Subcutaneous abdominal adipose tissue (tissue), 5 donors: ENCODE data around the gene ATP11C.
A peak's percentile ranks its signal among the peaks of the same experiment; 100 is the strongest.

Experiments
- H3K27ac ChIP-seq: one replicate; pipeline ENCODE4 v1.7.0; 2013; ENCODE audit warnings: low read depth, mild to moderate bottlenecking, inconsistent platforms, low read length, moderate library complexity
- H3K27me3 ChIP-seq, 5 donors: one replicate each; pipeline ENCODE4 v1.7.0; 2013; ENCODE audit warnings: low read length in 5 of 5, inconsistent platforms in 1 of 5; ENCODE audit not compliant: control insufficient read depth in 5 of 5, insufficient read depth in 4 of 5
- H3K36me3 ChIP-seq, 5 donors: one replicate each; pipeline ENCODE4 v1.7.0; 2013; ENCODE audit warnings: low read length in 5 of 5; ENCODE audit not compliant: control insufficient read depth in 5 of 5, insufficient read depth in 5 of 5
- H3K4me1 ChIP-seq, 5 donors: one replicate each; pipeline ENCODE4 v1.7.0; 2013; ENCODE audit warnings: low read length in 5 of 5, mild to moderate bottlenecking in 3 of 5, moderate library complexity in 1 of 5; ENCODE audit not compliant: control insufficient read depth in 5 of 5, insufficient read depth in 5 of 5
- H3K4me3 ChIP-seq, 5 donors: one replicate each; pipeline ENCODE4 v1.7.0; 2013; ENCODE audit warnings: low read length in 5 of 5, low read depth in 1 of 5
- H3K9ac ChIP-seq, 5 donors: one replicate each; pipeline ENCODE4 v1.7.0; 2013; ENCODE audit warnings: low read length in 5 of 5, mild to moderate bottlenecking in 4 of 5, moderate library complexity in 3 of 5
- H3K9me3 ChIP-seq, 5 donors: one replicate each; pipeline ENCODE4 v1.7.0; 2013; ENCODE audit warnings: low read length in 5 of 5; ENCODE audit not compliant: control insufficient read depth in 5 of 5
- donor health status: healthy.
- donor health status: healthy.
- donor health status: healthy.
- donor health status: healthy.
- donor health status: healthy.

ATP11C gene

DNA sequence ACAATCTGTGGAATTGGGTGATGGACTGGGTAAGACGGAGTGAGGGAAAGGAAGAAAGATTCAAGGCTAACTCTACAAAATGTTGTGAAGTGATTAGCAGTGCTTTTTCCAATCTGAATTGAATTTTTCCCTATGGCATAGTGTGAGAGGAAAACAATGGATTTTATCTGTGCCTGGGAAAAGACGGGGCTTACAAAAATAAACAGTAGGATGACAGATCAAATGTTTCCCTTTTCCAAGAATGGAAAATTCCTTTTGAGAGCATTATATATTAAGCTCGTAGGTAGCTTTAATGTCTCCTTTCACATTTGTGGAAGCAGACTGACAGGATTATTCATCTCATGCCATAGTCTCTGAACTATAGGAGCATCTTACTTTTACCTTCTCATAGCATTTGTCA, 27.8 kb downstream of the ATP11C start:
- Histone ChIP-seq H3K27me3 (peaks cover 0 to 2% (median 0%) of the 10 kb centered on the region in 5 donors), H3K9me3 (no peaks in the 10 kb centered on the region), H3K27ac (no peak overlapping the region), H3K9ac (no peak overlapping the region), H3K4me3 (no peak overlapping the region), H3K36me3 (no peaks in the 10 kb centered on the region), H3K4me1 (peaks cover 0 to 3% (median 0%) of the 10 kb centered on the region in 5 donors)

GRCh38 chrX:139903210-139903609, 29.6 kb downstream of the ATP11C start:
- Histone ChIP-seq H3K36me3 (no peaks in the 10 kb centered on the region), H3K27ac (no peak overlapping the region), H3K9ac (no peak overlapping the region), H3K4me1 (no peaks in the 10 kb centered on the region), H3K4me3 (no peak overlapping the region), H3K9me3 (no peaks in the 10 kb centered on the region), H3K27me3 (peaks cover 0 to 2% (median 0%) of the 10 kb centered on the region in 5 donors)

DNA sequence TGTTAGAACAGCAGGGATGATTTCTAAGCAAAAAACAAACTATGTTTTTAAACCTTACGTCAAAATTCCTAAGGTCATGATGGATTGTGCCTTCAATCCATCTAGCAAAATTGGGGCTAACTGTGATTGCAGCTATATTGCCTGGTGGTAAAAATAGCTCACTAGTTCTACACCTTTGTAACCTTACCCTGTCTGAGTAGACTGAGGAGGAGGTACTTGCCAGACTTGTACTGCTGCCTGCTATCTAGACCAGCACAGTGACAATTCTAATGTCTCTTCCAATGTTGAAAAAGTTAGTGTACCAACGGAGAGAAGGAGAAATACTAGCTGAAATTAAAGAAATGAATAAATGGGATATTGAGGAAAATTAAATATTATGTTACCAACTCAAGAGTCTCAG, 30.3 kb downstream of the ATP11C start:
- Histone ChIP-seq H3K36me3 (no peaks in the 10 kb centered on the region), H3K4me3 (no peak overlapping the region), H3K4me1 (no peaks in the 10 kb centered on the region), H3K9me3 (no peaks in the 10 kb centered on the region), H3K27me3 (peaks cover 0 to 2% (median 0%) of the 10 kb centered on the region in 5 donors), H3K27ac (no peak overlapping the region), H3K9ac (no peak overlapping the region)

DNA sequence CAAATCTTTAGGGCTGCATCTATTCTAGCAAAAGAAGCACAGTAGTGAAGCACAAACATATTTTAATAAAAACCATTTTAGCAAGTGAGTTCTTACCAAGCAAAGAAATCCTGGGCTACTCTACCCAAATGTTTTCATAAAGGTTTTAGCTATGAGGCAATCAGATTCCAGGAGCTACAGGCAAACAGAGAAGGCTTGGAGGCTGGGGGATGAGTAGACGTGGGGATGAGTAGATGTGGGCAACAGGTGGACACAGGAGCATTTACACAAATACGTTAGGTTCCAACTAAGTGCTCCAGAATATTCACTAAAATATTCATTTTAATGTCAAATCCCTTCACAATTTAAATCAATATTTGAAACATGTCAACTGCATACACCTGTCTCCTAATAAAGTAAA, 34.5 kb downstream of the ATP11C start:
- H3K36me3 ChIP-seq = no peaks in the 10 kb centered on the region
- no peaks in the 10 kb centered on the region for H3K9me3 ChIP-seq
- H3K4me3 ChIP-seq = no peak overlapping the region
- no peaks in the 10 kb centered on the region for H3K4me1 ChIP-seq
- peaks cover 0 to 2% (median 0%) of the 10 kb centered on the region in 5 donors for H3K27me3 ChIP-seq
- H3K27ac ChIP-seq = no peak overlapping the region
- H3K9ac ChIP-seq = no peak overlapping the region

GRCh38 chrX:139892512-139892911, 40.3 kb downstream of the ATP11C start:
- H3K27me3 ChIP-seq = no peaks in the 10 kb centered on the region
- H3K36me3 ChIP-seq = no peaks in the 10 kb centered on the region
- no peaks in the 10 kb centered on the region for H3K9me3 ChIP-seq
- no peak overlapping the region for H3K9ac ChIP-seq
- H3K4me3 ChIP-seq = no peak overlapping the region
- H3K4me1 ChIP-seq = no peaks in the 10 kb centered on the region
- no peak overlapping the region for H3K27ac ChIP-seq

DNA sequence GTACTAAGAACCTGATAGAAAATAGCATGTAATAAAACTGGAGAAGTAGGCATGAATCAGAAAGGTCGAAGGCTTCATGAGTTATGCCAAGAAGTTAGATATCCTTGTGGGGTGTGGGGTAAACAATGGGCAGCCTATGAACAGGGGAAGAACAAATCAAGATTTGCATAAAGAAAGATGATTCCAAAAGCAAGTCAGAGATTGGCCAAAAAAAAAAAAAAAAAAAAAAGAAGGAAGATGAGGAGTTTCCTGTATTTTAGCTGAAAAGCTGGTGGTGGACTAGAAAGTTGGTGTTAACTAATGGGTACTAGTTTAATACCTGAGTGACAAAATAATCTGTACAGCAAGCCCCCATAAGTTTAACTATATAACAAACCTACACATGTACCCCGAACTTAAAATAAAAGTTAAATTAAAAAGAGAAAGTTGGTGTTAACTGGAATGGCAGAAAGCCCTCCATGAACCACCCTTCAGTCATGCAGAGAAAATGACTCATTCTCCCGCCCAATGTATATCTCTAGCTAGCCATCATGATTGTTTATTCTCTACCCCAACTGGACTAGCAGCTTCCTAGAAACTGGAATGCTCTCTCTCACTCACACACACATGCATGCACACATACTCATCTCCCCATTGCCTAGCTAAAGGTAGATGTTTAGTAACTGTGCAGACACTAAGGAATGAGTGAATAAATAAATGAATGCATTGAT, 41.7 kb downstream of the ATP11C start:
- no peak overlapping the region for H3K4me3 ChIP-seq
- H3K9ac ChIP-seq = no peak overlapping the region
- H3K9me3 ChIP-seq = no peaks in the 10 kb centered on the region
- no peaks in the 10 kb centered on the region for H3K36me3 ChIP-seq
- H3K4me1 ChIP-seq = no peaks in the 10 kb centered on the region
- H3K27ac ChIP-seq = no peak overlapping the region
- H3K27me3 ChIP-seq = no peaks in the 10 kb centered on the region

DNA sequence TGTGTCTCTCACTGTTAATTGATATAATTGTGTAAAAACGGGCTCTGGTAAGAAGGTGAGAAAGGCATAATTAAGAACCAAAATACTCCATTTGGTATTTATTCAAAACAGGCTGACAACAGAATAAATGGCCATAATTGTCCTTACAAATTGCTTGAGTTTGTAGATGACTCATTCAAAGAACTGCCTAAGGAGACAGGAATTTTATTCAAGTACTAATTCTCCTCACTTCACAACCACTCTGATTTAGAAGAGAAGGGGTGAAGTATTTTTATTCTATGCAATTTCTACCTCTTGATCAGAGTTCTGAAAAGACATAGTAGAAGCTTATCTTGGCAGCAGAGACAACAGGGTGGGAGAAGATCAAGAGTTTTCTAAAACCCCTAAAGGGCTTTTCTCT, 43.1 kb downstream of the ATP11C start:
- H3K4me1 ChIP-seq = no peaks in the 10 kb centered on the region
- no peaks in the 10 kb centered on the region for H3K9me3 ChIP-seq
- H3K4me3 ChIP-seq = no peak overlapping the region
- H3K27me3 ChIP-seq = no peaks in the 10 kb centered on the region
- no peaks in the 10 kb centered on the region for H3K36me3 ChIP-seq
- H3K9ac ChIP-seq = no peak overlapping the region
- H3K27ac ChIP-seq = no peak overlapping the region

- no peak overlapping the region for H3K4me3 ChIP-seq
- peaks cover 0 to 3% (median 0%) of the 10 kb centered on the region in 5 donors for H3K27me3 ChIP-seq
- no peak overlapping the region for H3K27ac ChIP-seq
- H3K4me1 ChIP-seq = peaks cover 0 to 14% (median 4%) of the 10 kb centered on the region in 5 donors
- H3K36me3 ChIP-seq = no peaks in the 10 kb centered on the region
- no peak overlapping the region for H3K9ac ChIP-seq
- no peaks in the 10 kb centered on the region for H3K9me3 ChIP-seq
Measured at GRCh38 chrX:139883984-139884383, 48.9 kb downstream of the ATP11C start.

- H3K27ac ChIP-seq = peak overlapping the region; percentile 25
Measured at GRCh38 chrX:139882299-139882698, 50.6 kb downstream of the ATP11C start.

GRCh38 chrX:139881572-139881971, 51.3 kb downstream of the ATP11C start:
- no peaks in the 10 kb centered on the region for H3K36me3 ChIP-seq
- no peak overlapping the region for H3K4me3 ChIP-seq
- H3K27me3 ChIP-seq = peaks cover 0 to 3% (median 0%) of the 10 kb centered on the region in 5 donors
- H3K9me3 ChIP-seq = no peaks in the 10 kb centered on the region
- peak overlapping the region; percentile 25 for H3K27ac ChIP-seq
- H3K4me1 ChIP-seq = peaks cover 0 to 14% (median 4%) of the 10 kb centered on the region in 5 donors
- no peak overlapping the region for H3K9ac ChIP-seq

More at GRCh38 chrX:139882299-139882698, 50.6 kb downstream of the ATP11C start:
- H3K9me3 ChIP-seq = no peaks in the 10 kb centered on the region
- no peaks in the 10 kb centered on the region for H3K36me3 ChIP-seq
- peaks cover 0 to 3% (median 0%) of the 10 kb centered on the region in 5 donors for H3K27me3 ChIP-seq
- no peak overlapping the region for H3K4me3 ChIP-seq
- H3K4me1 ChIP-seq = peaks cover 0 to 14% (median 4%) of the 10 kb centered on the region in 5 donors
- H3K9ac ChIP-seq = no peak overlapping the region
